GOT3 (cell line): Measurements from ENCODE around the gene OR1J4.
"Not testable (repeated sequence)": the region's sequence is repeated elsewhere in the genome, so short reads cannot be mapped to it uniquely, and the experiment has no call there.

Source experiments
- DNase-seq: peaks from one replicate; lab custom pipeline; 2025; ENCODE audit warnings: mixed read lengths; lab: John Stamatoyannopoulos, UW

OR1J4 gene, protein sequence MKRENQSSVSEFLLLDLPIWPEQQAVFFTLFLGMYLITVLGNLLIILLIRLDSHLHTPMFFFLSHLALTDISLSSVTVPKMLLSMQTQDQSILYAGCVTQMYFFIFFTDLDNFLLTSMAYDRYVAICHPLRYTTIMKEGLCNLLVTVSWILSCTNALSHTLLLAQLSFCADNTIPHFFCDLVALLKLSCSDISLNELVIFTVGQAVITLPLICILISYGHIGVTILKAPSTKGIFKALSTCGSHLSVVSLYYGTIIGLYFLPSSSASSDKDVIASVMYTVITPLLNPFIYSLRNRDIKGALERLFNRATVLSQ

DNA sequence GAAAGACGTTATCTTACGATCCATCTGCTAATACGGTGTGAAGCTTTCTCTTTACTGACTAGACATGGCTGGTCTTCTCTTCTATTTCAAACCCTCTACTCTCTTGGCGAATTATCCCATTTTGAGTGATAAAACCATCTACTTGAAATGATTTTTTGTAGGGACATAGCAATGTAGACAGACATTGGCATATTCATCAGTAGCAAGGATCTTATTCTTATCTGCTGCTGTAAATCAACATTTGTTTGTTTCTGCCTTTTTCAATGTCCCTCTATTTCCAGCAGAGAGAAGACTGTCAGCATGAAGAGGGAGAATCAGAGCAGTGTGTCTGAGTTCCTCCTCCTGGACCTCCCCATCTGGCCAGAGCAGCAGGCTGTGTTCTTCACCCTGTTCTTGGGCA, at the start of gene OR1J4:
Gene OR1J4 (plus strand): TSS at position 301 of the 400 bp plus-strand sequence. CDS start 0 bp downstream, at position 301.
- DNase-seq: no peak

DNA sequence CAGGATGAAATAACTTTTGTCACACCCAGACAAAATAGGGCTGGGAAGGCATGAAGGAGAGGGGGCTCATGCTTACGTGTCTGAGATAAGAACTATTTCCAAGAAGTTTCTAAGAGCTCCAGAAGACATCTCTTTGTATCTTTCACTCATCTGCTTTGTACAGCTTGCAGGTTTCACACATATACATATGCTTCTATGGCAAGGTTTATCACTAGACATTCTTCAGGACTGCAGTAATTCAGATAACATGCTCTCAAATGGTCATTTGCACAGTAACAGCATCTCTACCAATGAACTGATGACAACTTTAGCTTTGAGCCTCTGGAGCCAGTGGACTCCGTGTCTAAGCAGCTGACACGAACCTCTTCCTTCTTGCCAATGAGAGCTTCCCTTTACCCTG, 44.4 kb upstream of the OR1J4 start:
- no peak for DNase-seq

DNA sequence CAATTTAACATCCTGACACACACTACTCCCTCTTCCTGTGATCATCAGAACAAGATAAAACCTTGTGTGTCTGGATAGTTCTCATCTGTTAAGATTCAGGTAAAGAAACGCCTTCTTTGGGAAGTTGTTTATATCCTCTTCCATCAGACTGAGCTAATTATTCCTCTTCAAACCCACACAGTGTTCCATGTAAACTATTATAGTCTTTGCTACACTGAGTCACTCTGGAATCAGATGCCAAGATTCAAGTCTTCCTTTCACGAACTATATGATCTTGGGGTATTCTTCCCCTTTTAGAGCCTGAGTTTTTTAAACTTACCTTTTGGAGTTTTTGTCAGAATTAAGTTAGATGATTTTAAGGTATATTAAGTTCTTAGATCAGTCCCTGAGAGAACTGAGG, 43.2 kb upstream of the OR1J4 start:
- DNase-seq: no peak

DNA sequence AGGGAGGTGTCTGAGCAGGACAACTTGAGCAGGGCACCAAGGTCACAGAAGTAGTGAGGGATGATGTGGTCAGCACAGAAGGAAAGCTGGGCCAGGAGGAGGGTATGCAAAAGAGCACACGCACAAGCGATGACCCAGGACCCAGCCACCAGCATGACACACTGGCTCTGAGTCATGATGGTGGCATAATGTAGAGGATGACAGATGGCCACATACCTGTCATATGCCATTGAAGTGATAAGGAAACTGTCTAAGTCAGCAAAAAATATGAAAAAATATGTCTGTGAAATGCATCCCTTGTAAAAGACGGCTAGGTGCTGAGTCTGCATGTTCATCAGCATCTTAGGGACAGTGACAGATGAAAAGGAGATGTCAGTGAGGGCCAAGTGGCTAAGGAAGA, 41.6 kb upstream of the OR1J4 start:
- DNase-seq: no peak

DNA sequence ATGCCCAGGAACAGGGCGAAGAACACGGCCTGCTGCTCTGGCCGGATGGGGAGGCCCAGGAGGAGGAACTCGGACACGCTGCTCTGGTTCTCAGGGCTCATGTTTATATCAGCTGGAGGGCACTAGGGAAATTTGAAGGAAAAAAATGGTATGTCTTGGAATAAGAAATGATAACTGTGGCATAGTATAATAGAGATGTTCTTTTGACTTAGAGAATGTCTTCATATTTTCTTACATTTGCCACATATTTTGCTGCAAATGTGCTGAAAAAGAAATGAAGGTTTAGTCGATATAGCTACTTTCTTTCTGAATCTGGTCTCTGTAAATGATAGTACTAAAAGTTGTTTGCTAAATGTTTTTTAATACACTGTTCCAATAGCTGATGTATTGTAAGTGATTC, 41.1 kb upstream of the OR1J4 start, which contains the start of gene OR1J1:
Gene OR1J1 (minus strand): TSS at position 101 of the 400 bp plus-strand sequence. CDS start 0 bp downstream, at position 101.
- no peak for DNase-seq

GRCh38 chr9:122479062-122479461, 39.9 kb upstream of the OR1J4 start:
- DNase-seq: no peak

GRCh38 chr9:122498883-122499288, 20.1 kb upstream of the OR1J4 start:
- DNase-seq: no peak

GRCh38 chr9:122506964-122507363, 12.0 kb upstream of the OR1J4 start:
- DNase-seq: no peak

DNA sequence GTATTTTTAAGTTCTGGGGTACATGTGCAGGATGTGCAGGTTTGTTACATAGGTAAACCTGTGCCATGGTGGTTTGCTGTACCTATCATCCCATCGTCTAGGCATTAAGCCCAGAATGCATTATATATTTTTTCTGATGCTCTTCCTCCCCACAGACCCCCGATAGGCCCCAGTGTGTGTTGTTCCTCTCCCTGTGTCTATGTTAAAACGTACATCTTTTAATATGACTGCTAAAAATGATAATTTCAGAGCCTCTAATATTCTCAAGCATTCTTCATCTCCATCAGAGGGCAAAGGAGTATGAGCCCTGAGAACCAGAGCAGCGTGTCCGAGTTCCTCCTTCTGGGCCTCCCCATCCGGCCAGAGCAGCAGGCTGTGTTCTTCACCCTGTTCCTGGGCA, 8.4 kb upstream of the OR1J4 start, which contains the start of gene OR1J2:
Gene OR1J2 (plus strand): TSS at position 301 of the 400 bp plus-strand sequence. CDS start 0 bp downstream, at position 301.
- no peak for DNase-seq

DNA sequence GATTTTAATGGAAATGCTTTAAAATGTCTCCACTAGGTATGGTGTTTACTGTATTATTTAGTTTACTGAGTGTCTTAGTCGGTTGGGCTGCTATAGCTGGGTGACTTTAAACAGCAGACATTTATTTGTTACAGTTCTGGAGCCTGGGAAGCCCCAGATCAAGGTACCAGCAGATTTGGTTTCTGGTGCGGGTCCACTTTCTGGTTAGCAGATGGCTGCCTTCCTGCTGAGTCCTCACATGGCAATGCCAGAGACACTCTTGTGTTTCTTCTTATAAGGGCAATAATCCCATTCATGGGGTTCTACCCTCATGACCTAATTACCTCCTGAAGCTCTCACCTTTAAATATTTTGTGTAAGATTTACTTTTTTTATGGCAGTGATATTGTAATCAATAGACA, 715 bp upstream of the OR1J4 start:
- DNase-seq: no peak

DNA sequence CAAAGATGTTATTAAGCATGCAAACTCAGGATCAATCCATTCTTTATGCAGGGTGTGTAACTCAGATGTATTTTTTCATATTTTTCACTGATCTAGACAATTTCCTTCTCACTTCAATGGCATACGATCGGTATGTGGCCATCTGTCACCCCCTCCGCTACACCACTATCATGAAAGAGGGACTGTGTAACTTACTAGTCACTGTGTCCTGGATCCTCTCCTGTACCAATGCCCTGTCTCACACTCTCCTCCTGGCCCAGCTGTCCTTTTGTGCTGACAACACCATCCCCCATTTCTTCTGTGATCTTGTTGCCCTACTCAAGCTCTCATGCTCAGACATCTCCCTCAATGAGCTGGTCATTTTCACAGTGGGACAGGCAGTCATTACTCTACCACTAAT, 435 bp downstream of the OR1J4 start:
- no peak for DNase-seq

DNA sequence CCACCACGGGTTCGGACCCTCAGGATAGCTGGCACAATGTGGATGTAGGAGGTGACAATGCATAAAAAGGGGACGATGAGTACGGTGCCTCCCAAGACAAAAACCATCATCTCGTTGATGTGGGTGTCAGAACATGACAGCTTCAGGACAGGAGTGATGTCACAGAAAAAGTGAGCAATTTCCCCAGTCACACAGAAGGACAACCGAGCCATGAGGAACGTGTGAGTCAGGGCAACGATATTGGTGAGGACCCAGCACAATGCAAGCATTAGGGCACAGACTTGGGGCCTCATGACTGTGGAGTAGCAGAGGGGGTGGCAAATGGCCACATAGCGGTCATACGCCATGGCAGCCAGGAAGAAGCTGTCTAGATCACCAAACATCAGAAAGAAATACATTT, 7.7 kb downstream of the OR1J4 start:
- no peak for DNase-seq

DNA sequence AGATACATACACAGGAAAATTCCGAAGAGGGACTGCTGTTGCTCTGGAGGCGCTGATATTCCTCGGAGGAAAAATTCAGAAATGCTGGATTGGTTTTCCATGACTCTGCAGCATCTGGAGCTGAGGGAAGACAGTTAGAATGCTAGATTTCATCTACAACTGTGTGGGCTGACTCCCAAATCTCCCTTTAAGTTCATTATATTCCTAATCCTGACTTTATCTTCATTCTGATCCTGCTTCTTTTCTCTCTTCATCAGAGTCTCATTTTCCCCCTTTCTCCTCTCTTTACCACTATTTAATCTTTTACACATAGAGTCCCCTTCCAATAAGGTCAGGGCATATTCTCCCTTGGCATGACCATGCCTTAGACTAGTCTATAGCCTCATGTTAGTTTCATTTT, 8.3 kb downstream of the OR1J4 start, which contains the start of gene OR1N1:
Gene OR1N1 (minus strand): TSS at position 101 of the 400 bp plus-strand sequence. CDS start 0 bp downstream, at position 101.
- DNase-seq: no peak

GRCh38 chr9:122531157-122531556, 12.2 kb downstream of the OR1J4 start:
- not testable (repeated sequence) for DNase-seq

- no peak for DNase-seq
These were observed 17.2 kb downstream of the OR1J4 start for GRCh38 chr9:122536134-122536533.

GRCh38 chr9:122537066-122537465, 18.1 kb downstream of the OR1J4 start:
- not testable (repeated sequence) for DNase-seq

GRCh38 chr9:122538757-122539156, 19.8 kb downstream of the OR1J4 start:
- DNase-seq: no peak

- no peak for DNase-seq
These were observed 27.3 kb downstream of the OR1J4 start for GRCh38 chr9:122546196-122546595.

DNA sequence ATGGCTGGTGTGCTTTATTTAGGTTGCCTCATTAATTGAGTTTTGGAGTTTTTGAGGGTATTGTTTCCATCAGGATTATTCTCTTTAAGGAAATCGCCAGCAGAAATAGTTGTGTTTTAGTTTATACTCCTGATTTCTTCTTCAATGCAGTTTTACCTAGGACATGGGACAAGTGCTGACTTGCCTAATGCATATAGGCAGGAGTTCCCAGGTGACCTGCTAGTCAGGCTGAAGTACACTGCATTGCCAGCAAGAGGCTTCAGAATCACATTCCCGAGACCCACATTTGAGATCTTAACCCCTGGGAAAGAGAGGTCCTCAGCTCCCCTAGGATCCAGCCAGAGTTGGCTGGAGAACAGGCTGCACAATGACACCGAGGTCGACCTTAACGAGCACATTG, 32.4 kb downstream of the OR1J4 start:
- no peak for DNase-seq

GRCh38 chr9:122552812-122553211, 33.9 kb downstream of the OR1J4 start, which contains the start of gene OR1N2:
Gene OR1N2 (plus strand): TSS chr9:122553112. CDS start chr9:122553212, 100 bp downstream.
- no peak for DNase-seq

GRCh38 chr9:122561446-122561845, 42.5 kb downstream of the OR1J4 start:
- no peak for DNase-seq

- no peak for DNase-seq
These were observed 43.3 kb downstream of the OR1J4 start for GRCh38 chr9:122562134-122562760.

- DNase-seq: no peak
These were observed 49.0 kb downstream of the OR1J4 start for GRCh38 chr9:122567901-122568300.
